ENCODE measurements around the gene FAHD1.

The FAHD1 gene

GRCh38 chr16:1790261-1790610, 36.8 kb upstream of the FAHD1 start:
- no peak overlapping the region for H3K27ac ChIP-seq (ENCODE audit: extremely low read depth, low read depth, low read length)
- H3K36me3 ChIP-seq (ENCODE audit: control insufficient read depth in 2 of 2, insufficient read depth in 1 of 2, low read length in 2 of 2): peaks cover 0 to 53% of the 10 kb centered on the region in 2 experiments; a peak in 2 of 3 replicates
- no peak overlapping the region for H3K4me3 ChIP-seq (ENCODE audit: low read depth, low read length)
- no peak for TF ChIP-seq ZNF223 (tag by site-specific recombination; IDR thresholded peaks at IDR 0.05)
- no peak for TF ChIP-seq ZNF214 (tag by site-specific recombination; IDR thresholded peaks at IDR 0.05; ENCODE audit: borderline replicate concordance)
- no peak for TF ChIP-seq SCRT2 (tag by site-specific recombination; IDR thresholded peaks at IDR 0.05)
- TF ChIP-seq KLF7 (tag by site-specific recombination; IDR thresholded peaks at IDR 0.05; ENCODE audit: borderline replicate concordance): no peak
- TF ChIP-seq, protein P1, sequence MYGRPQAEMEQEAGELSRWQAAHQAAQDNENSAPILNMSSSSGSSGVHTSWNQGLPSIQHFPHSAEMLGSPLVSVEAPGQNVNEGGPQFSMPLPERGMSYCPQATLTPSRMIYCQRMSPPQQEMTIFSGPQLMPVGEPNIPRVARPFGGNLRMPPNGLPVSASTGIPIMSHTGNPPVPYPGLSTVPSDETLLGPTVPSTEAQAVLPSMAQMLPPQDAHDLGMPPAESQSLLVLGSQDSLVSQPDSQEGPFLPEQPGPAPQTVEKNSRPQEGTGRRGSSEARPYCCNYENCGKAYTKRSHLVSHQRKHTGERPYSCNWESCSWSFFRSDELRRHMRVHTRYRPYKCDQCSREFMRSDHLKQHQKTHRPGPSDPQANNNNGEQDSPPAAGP (tag by site-specific recombination; IDR thresholded peaks at IDR 0.05): no peak
- TF ChIP-seq ZNF658 (tag by site-specific recombination; IDR thresholded peaks at IDR 0.05): no peak
- no peak for TF ChIP-seq ZBTB8A (tag by site-specific recombination; IDR thresholded peaks at IDR 0.05)
- no peak for TF ChIP-seq ZNF404 (tag by site-specific recombination; IDR thresholded peaks at IDR 0.05)
- no peak for TF ChIP-seq ZNF560 (tag by site-specific recombination; IDR thresholded peaks at IDR 0.05; ENCODE audit: borderline replicate concordance)
- TF ChIP-seq ZNF777 (tag by site-specific recombination; IDR thresholded peaks at IDR 0.05; ENCODE audit: borderline replicate concordance): no peak
- no peak for TF ChIP-seq TSHZ1 (tag by site-specific recombination; IDR thresholded peaks at IDR 0.05; ENCODE audit: borderline replicate concordance)
- TF ChIP-seq KLF1 (tag by site-specific recombination; IDR thresholded peaks at IDR 0.05): no peak
- TF ChIP-seq ZIC2 (tag by site-specific recombination; IDR thresholded peaks at IDR 0.05): no peak
- no peak for TF ChIP-seq ZNF677 (tag by site-specific recombination; IDR thresholded peaks at IDR 0.05)
- TF ChIP-seq ZNF670 (tag by site-specific recombination; IDR thresholded peaks at IDR 0.05; ENCODE audit: low read depth): no peak
- no peak for TF ChIP-seq INSM2 (tag by site-specific recombination; IDR thresholded peaks at IDR 0.05)
- TF ChIP-seq ZBTB10 (tag by site-specific recombination; IDR thresholded peaks at IDR 0.05): no peak
- no peak for TF ChIP-seq ZNF274 (IDR thresholded peaks at IDR 0.05; ENCODE audit: low read length)
- TF ChIP-seq ZNF274 (tag by site-specific recombination; IDR thresholded peaks at IDR 0.05; ENCODE audit: borderline replicate concordance): no peak
- no peak for TF ChIP-seq ZNF292 (tag by site-specific recombination; IDR thresholded peaks at IDR 0.05; ENCODE audit: borderline replicate concordance, low read depth)
- TF ChIP-seq ZNF707 (tag by site-specific recombination; IDR thresholded peaks at IDR 0.05): no peak
- ChIA-PET POLR2A (interaction anchor here (3.8 kb wide), 1 partner anchor 8 kb away, joined by 19 read pairs; the partner anchor contains the start of genes NUBP2 and SPSB3), CTCF (no interaction called here)
- no peaks in the 10 kb centered on the region for H3K9me3 ChIP-seq (ENCODE audit: control insufficient read depth, insufficient read depth, low read depth, low read length)
- no peaks in the 10 kb centered on the region for H3K4me1 ChIP-seq (ENCODE audit: control insufficient read depth, insufficient read depth, low read length)
